Fibroblast of lung (primary cell): ENCODE data around the gene OR7A10.

Source experiments
- EZH2 ChIP-seq: IDR thresholded peaks from 2 replicates; pipeline ENCODE4 v1.5.1; 2012; ENCODE audit warnings: low read length, control low read depth, mild to moderate bottlenecking; ENCODE audit errors: missing control alignments
- TF ChIP-seq, protein P1 (sequence below), 2 donors: IDR thresholded peaks in 1 of 2; conservative IDR thresholded peaks in 1 of 2; 1 replicate in 1 of 2; 2 replicates in 1 of 2; pipeline ENCODE4 v1.5.1; 2011 to 2012; ENCODE audit warnings: low read length in 2 of 2, control low read depth in 1 of 2, inconsistent platforms in 1 of 2, low read depth in 1 of 2, mild to moderate bottlenecking in 1 of 2

DNA sequence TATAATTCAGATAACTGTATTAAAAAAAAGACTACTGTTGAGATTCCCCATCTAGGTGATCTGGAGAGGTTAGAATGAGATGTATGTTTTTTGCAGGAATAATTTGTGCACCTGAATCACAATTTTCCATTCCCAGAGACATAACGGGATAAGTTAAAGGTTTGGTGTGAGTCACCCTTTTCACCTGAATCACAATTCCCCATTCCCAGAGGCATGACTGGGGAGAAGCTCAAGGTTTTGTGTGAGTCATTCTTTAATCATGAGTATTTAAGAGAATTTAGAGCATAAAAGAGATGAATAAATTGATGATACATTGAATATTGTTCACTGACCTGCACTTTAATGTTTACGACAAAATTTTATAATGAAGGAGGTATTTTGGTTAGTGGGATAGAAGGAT, 22.7 kb downstream of the OR7A10 start:
- TF ChIP-seq, protein P1, sequence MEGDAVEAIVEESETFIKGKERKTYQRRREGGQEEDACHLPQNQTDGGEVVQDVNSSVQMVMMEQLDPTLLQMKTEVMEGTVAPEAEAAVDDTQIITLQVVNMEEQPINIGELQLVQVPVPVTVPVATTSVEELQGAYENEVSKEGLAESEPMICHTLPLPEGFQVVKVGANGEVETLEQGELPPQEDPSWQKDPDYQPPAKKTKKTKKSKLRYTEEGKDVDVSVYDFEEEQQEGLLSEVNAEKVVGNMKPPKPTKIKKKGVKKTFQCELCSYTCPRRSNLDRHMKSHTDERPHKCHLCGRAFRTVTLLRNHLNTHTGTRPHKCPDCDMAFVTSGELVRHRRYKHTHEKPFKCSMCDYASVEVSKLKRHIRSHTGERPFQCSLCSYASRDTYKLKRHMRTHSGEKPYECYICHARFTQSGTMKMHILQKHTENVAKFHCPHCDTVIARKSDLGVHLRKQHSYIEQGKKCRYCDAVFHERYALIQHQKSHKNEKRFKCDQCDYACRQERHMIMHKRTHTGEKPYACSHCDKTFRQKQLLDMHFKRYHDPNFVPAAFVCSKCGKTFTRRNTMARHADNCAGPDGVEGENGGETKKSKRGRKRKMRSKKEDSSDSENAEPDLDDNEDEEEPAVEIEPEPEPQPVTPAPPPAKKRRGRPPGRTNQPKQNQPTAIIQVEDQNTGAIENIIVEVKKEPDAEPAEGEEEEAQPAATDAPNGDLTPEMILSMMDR (conservative IDR thresholded peaks at IDR 0.05 in 1 of 2, IDR thresholded peaks at IDR 0.05 in 1 of 2; ENCODE audit: low read depth in 1 of 2, low read length in 2 of 2): no peak
- TF ChIP-seq EZH2: no peak
